Psoas muscle (tissue), 8 donors: ENCODE data around the gene HTR2B. TPM values are rescaled to one million over a fixed set of nuclear protein-coding genes. Genes with fewer than 3 reads are reported as not detected.

Experiments
- ATAC-seq, 4 donors: fragments of 200-7000 bp; cut with Tn5 transposase; one replicate each; pipeline ENCODE4 v1.9.1; 2020; ENCODE audit warnings: moderate library complexity in 3 of 4, mild to moderate bottlenecking in 2 of 4
- DNase-seq, 2 donors: peaks; one replicate each; pipeline ENCODE4 v3.0.0-alpha.2; 2020
- H3K27ac ChIP-seq: fragments of 200-600 bp; one replicate; pipeline ENCODE4 v1.8.0; 2022
- H3K27me3 ChIP-seq, 3 donors: fragments of 200-600 bp in 1 of 3; one replicate each; pipeline versions ENCODE4 v1.6.1 to v1.8.0; 2013 to 2022; ENCODE audit warnings: low read length in 2 of 3, mild to moderate bottlenecking in 2 of 3, moderate library complexity in 1 of 3; ENCODE audit not compliant: insufficient read depth in 3 of 3
- H3K36me3 ChIP-seq, 2 donors: fragments of 200-600 bp in 1 of 2; one replicate each; pipeline versions ENCODE4 v1.6.1 to v1.8.0; 2013 to 2022; ENCODE audit warnings: low read depth in 1 of 2, mild to moderate bottlenecking in 1 of 2, moderate library complexity in 1 of 2; ENCODE audit not compliant: insufficient read depth in 1 of 2
- H3K4me1 ChIP-seq: fragments of 200-600 bp; one replicate; pipeline ENCODE4 v1.8.0; 2022
- H3K4me3 ChIP-seq: fragments of 200-600 bp; one replicate; pipeline ENCODE4 v1.8.0; 2022; ENCODE audit warnings: mild to moderate bottlenecking
- H3K9me3 ChIP-seq: fragments of 200-600 bp; one replicate; pipeline ENCODE4 v1.8.0; 2022
- WGBS, 3 donors: extraction: QIAGEN DNeasy Blood & Tissue Kit; methylation state at CpG; one replicate each; pipeline versions ENCODE4 v1.1.6 to v1.1.7; 2013; 5-methylcytosine and 5-hydroxymethylcytosine counted together
- intact Hi-C, 2 donors: fragments of 100-400 bp; cut with DNase I; formaldehyde crosslinking; loops; one replicate each; pipeline versions ENCODE4 v1.11.0 to v1.14.2; 2022
- polyA plus RNA-seq, 3 donors: library from polyadenylated mRNA; stranded (reverse); fragments of 200-250 nt; gene quantifications; one replicate each; pipeline ENCODE4 v1.2.3, GENCODE V29; 2013
- total RNA-seq, 4 donors: library from RNA; stranded (reverse); fragmentation: NEBNext Ultra II Directional in 2 of 4; extraction: Animal tissue kit (Norgen Biotek cat#: 25700) in 2 of 4; gene quantifications; one replicate each; pipeline versions ENCODE4 v1.2.1 to v1.2.4, GENCODE V29; 2021 to 2023
- TF ChIP-seq, protein P1 (sequence below): fragments of 200-600 bp; IDR thresholded peaks from one replicate; pipeline ENCODE4 v1.8.0; 2022; ENCODE audit warnings: antibody characterized with exemption
- donor health status: healthy with polysubstance abuse.
- donor health status: DM: no; HTN: no; CAD: no; lungs with moderate emphysema.
- donor health status: Bipolar disorder and iron deficiency.
- donor health status: healthy.
- donor health status: DM: yes; HTN: yes; CAD: no.
- donor health status: DM: no; HTN: no; CAD: no.
- donor health status: DM: no; HTN: no; CAD: no.
- donor health status: DM: yes; HTN: yes; CAD: no.

The HTR2B gene
- total and polyA plus RNA-seq, 7 donors: 0.08 to 0.54 (median 0.17) TPM; not detected in 2

DNA sequence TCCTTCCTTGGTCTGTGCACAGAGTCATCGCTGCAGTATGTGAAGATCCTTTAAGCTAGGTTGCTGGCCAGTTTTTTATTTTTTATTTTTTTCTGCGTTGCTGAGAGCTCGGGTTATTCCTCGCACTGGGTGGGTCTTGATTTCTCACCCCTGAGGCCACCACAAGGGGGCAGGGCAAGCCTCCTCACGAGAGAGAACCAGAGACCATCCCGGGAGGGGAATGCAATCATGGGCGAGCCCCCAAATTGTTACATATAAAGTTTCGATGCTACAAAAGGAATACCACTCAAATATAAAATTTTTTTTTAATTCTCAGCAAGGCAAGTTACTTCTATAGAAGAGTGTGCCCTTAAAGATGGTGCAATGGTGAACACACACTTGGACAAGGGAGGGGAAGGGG, 24.9 kb downstream of the HTR2B start:
- H3K36me3 ChIP-seq: peaks cover 8 to 67% of the 10 kb centered on the region in 2 donors
- 96 to 99% (median 98%) methylated on average over 8 of the region's 8 CpGs for WGBS, 3 donors
- intact Hi-C loops: loop anchor here (5.0 to 10.0 kb wide), 3 partner anchors 95 to 352 kb away; partner anchors contain the start of gene ARMC9 (in 1 of the 2)
- no peak for DNase-seq
- TF ChIP-seq, protein P1, sequence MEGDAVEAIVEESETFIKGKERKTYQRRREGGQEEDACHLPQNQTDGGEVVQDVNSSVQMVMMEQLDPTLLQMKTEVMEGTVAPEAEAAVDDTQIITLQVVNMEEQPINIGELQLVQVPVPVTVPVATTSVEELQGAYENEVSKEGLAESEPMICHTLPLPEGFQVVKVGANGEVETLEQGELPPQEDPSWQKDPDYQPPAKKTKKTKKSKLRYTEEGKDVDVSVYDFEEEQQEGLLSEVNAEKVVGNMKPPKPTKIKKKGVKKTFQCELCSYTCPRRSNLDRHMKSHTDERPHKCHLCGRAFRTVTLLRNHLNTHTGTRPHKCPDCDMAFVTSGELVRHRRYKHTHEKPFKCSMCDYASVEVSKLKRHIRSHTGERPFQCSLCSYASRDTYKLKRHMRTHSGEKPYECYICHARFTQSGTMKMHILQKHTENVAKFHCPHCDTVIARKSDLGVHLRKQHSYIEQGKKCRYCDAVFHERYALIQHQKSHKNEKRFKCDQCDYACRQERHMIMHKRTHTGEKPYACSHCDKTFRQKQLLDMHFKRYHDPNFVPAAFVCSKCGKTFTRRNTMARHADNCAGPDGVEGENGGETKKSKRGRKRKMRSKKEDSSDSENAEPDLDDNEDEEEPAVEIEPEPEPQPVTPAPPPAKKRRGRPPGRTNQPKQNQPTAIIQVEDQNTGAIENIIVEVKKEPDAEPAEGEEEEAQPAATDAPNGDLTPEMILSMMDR: peak; percentile 8
- H3K27ac ChIP-seq: no peak overlapping the region
- peaks cover 4% of the 10 kb centered on the region for H3K4me1 ChIP-seq
- ATAC-seq: no peak
- no peaks in the 10 kb centered on the region for H3K9me3 ChIP-seq
- no peaks in the 10 kb centered on the region for H3K27me3 ChIP-seq
- no peak overlapping the region for H3K4me3 ChIP-seq

DNA sequence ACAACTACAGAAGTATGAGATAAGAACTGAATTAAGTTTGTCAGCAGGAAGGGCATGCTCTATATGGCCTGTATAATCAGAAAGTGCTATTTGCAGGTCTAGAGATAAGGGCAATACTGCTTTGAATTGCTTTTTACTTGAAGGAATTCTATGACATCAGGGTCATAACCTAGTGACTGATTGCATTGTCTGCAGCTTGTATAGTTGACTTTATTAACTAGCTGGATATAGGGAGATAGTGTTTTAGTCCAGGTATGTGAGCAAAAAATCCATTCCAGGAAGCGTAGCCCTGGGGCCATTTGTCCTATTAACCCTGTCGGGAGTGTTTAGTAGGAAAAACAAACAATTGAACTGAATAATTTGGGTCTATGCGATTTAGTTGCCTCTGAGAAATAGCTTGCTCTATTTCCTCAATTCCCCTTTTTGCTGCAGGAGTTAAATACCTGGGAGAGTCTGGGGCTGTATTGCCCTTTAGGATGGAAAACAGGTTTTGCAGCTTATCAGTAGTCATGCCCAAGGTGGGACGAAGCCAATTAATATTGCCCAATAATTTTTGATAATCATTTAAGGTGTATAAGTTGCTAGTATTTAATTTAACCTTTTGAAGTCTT, 30.0 kb downstream of the HTR2B start:
- 98 to 99% (median 98%) methylated on average over 4 of the region's 4 CpGs for WGBS, 3 donors

DNA sequence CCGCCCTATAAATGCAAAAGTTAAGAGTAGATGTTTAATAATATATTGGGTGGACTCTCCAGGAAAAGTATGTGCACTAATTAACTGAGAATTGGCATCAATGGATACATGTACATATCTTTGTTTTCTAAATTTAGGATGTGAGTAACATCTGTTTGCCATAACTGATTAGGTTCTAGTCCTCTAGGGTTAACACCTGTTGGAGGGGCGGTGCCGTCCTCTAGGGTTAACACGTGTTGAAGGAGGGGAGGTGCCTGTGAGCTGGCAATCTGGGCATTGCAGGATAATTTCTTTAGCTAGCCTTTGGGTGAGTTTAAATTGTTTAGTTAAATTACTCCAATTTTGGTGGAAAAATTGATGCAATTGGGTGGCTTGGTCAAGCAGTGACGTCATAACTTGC, 30.9 kb downstream of the HTR2B start:
- Histone ChIP-seq H3K9me3 (no peaks in the 10 kb centered on the region), H3K27me3 (no peaks in the 10 kb centered on the region), H3K4me1 (no peaks in the 10 kb centered on the region), H3K27ac (no peak overlapping the region), H3K36me3 (peaks cover 2 to 72% of the 10 kb centered on the region in 2 donors), H3K4me3 (no peak overlapping the region)
- 78 to 83% (median 79%) methylated on average over 5 of the region's 5 CpGs for whole genome bisulfite sequencing, 3 donors
- DNase-seq (no peak), ATAC-seq (peak in 1 of 4 donors; percentile 38)
- intact Hi-C loops: no loop called here
- TF ChIP-seq, protein P1: no peak

More for the DNA sequence above, 30.0 kb downstream of the HTR2B start:
- ATAC-seq: no peak
- Histone ChIP-seq H3K9me3 (no peaks in the 10 kb centered on the region), H3K27ac (no peak overlapping the region), H3K4me3 (no peak overlapping the region), H3K36me3 (peaks cover 6 to 72% of the 10 kb centered on the region in 2 donors), H3K4me1 (no peaks in the 10 kb centered on the region), H3K27me3 (no peaks in the 10 kb centered on the region)
- DNase-seq: no peak
- intact Hi-C loops: no loop called here
- TF ChIP-seq, protein P1: no peak

DNA sequence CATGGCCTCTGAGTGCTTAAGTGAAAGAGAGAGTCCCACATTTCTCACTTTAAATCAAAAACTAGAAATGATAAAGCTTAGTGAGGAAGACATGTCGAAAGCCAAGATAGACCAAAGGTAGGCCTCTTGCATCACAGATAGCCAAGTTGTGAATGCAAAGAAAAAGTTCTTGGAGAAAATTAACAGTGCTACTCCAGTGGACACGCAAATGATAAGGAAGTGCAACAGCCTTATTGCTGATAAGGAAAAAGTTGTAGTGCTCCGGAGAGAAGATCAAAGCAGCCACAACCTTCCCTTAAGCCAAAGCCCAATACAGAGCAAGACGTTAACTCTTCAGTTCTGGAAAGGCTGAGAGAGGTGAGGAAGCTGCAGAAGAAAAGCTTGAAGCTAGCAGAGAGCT, 36.1 kb downstream of the HTR2B start:
- no peaks in the 10 kb centered on the region for H3K27me3 ChIP-seq
- H3K4me3 ChIP-seq: no peak overlapping the region
- H3K9me3 ChIP-seq: no peaks in the 10 kb centered on the region
- no peak for DNase-seq
- no peak overlapping the region for H3K27ac ChIP-seq
- ATAC-seq: no peak
- TF ChIP-seq, protein P1: no peak
- WGBS, 3 donors: 89 to 95% (median 92%) methylated on average over 4 of the region's 4 CpGs
- intact Hi-C loops: loop anchor here in 1 of 2 donors (10.0 kb wide), 1 partner anchor 366 kb away; no protein-coding TSS in a partner anchor
- H3K36me3 ChIP-seq: peaks cover 6 to 94% of the 10 kb centered on the region in 2 donors
- H3K4me1 ChIP-seq: no peaks in the 10 kb centered on the region
